ENCODE results near the gene EPB41L2.

DNA sequence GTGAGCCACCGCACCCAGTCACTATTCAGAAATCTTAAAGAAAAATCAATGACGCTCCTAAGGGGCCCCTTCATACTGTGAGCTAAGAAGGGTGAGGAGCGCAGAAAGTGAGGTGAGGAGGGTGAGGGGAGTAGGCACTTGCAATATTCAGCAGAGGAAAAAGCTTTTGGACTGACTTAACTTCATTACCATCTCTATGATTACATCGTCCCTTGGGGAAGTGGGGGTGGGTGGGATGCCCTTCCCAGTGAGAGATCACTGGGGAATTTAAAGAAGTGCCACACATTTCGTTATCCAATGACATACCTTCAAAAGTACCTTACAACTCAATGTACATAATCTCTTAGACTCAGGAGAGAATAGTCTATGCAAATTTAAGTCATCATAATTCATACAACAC, 189.3 kb downstream of the EPB41L2 start:
- TF ChIP-seq, protein P1, sequence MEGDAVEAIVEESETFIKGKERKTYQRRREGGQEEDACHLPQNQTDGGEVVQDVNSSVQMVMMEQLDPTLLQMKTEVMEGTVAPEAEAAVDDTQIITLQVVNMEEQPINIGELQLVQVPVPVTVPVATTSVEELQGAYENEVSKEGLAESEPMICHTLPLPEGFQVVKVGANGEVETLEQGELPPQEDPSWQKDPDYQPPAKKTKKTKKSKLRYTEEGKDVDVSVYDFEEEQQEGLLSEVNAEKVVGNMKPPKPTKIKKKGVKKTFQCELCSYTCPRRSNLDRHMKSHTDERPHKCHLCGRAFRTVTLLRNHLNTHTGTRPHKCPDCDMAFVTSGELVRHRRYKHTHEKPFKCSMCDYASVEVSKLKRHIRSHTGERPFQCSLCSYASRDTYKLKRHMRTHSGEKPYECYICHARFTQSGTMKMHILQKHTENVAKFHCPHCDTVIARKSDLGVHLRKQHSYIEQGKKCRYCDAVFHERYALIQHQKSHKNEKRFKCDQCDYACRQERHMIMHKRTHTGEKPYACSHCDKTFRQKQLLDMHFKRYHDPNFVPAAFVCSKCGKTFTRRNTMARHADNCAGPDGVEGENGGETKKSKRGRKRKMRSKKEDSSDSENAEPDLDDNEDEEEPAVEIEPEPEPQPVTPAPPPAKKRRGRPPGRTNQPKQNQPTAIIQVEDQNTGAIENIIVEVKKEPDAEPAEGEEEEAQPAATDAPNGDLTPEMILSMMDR (IDR thresholded peaks at IDR 0.05): no peak
- TF ChIP-seq POLR2A (IDR thresholded peaks at IDR 0.05; ENCODE audit: low read depth): no peak

Data from esophagus muscularis mucosa (tissue), 3 donors.